Dedifferentiated amniotic fluid mesenchymal stem cell (primary cell): Measurements from ENCODE around the gene ANKLE1.
A peak's percentile ranks its signal among the peaks of the same experiment; 100 is the strongest.

Experiments
- DNase-seq: peaks from one replicate; pipeline ENCODE4 v3.0.0-alpha.2; 2016; ENCODE audit errors: extremely low spot score

The ANKLE1 gene

DNA sequence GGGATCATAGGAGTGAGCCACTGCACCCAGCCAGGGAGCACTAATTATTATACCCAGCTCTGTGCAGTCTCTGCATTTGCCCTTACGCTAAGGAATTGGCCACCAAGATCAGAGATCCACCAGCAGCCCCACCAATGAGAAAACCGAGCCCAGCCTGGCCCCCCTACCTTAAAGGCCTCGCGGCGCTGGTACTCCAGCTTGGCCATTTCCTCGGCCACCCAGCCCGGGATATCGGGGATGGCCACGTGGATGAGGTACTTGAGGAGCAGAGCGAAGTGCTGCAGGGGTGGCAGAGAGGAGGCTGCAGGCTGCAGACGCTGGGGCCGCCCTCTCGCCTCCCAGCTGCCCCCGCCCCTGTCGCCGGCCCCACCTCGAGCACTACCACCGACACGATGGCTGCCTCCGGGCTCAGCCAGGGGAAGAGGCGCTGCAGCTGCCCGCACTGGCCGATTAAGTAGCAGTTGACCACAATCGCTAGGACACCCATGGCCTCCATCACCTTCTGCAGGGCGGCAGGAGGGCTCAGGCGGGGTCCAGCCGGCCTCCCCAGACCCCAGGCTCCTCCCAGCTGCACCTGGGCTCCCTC, 45.5 kb downstream of the ANKLE1 start:
- no peak for DNase-seq

DNA sequence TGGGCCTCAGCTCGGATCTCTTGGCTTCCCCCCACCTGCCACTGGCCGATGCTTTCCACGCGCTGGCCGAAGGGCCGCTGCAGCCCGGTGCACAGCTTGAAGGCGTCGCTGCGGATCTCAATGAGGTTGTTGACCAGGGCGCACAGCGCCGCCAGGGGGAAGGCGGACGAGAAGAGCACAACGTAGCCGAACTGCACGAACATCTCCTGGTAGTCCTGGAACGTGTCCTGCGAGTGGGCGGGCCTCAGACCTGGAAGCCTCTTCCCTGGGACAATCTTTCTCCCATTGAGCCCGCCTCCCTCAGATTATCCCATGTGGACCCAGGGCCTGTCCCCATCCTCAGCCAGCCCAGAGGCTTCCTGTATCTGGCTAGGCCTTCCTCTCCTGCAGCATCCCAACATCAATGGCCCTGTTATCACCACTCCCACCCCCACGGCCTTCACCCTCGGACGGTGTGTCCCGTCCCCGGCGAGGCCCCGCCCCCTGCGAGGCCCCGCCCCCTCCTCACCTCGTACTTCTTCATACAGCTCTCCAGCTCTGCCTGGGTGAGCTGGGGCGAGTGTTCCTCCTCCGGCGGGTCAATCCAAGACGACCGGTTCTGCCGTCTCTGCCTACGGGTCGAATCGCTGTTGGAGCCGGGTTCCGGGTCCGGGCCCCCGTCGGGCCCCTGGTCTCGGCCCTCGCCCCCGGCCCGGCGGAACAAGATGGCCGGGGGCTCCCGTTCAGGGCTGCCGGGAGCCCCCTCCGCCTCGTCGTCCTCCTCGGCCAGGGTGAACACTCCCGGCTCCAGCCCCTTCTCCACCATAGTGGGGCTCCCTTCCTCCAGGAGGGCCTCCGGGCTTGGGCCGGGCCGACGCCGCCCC, 46.2 kb downstream of the ANKLE1 start:
- no peak for DNase-seq

DNA sequence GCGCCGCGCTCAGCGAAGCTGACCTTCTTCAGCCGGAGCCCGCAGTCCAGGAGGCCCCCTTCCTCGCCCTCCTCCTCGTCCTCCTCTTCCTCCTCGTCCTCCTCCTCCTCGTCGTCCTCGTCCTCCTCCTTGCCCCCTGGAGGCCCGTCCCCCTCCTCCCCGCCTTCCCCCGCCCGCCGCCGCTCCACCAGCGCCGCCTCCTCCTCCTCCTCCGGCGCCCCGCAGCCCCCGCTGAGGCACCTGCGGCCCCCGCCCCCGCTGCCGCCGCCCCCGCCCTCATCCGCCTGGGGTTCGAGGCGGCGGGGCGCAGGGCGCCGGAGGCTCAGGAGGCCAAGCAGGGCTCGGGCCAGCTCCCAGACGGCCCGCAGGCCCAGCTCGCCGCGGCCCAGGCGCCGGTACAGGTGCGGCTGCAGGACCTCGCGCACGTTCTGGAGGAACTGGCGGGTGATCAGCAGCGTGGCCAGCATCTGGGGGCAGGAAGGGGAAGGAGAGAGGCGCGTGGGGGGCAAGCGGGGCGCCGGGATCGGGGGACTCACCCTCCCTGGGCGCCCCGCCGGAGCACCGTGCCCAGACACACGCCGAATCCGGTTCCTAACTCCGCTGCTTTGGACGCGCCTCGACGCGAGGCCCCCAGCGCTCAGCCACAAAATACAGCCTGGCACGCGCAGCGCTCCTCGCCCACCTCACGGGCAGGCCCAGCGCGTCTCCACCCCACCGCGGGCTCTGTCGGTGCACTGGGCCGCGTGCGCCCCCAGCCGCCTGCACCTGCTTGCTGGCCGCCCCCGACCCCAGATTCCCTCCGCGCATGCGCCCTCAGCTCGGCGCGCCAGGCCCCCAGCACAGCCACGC, 47.0 kb downstream of the ANKLE1 start:
- DNase-seq: no peak

DNA sequence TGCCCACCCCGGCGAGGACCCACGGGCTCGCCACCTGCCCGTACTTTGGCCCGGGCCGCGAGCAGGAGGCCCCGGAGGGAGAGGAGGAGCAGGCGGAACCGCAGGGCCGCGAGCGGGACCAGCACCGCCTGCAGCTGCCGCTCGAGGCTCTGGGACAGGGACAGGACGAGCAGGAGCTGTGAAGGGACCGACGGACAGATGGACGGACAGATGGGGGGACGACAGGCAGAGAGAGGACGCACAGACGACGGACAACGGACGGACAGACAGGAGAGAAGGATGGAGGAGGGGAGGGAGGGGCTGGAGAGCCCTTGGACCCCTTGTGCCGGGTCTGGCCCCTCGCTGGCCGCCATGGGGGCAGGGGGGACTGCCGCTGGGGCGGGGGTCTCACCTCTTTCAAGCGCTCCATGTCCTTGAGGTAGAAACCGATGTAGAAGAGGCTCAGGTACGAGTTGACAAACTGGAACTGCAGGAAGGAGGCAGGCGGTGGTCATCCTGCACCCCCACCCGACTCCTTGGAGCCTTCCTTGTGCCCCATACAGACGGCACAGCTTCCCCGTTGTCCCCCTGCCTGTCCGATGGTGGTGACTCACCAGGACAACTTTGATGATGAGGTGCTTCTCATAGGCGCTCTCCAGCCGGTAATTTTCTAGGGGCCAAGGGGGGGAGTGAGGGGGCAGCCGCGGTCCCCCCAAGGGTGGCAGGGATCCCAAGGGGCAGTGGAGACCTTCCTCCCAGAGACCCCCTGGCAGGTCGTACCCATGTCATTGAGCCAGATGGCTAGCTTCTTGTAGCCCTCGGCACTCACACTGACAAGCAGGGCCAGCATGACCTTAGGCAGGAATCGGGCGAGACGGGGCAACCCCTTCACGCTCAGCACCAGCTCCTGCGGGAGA, 47.9 kb downstream of the ANKLE1 start:
- DNase-seq: no peak

DNA sequence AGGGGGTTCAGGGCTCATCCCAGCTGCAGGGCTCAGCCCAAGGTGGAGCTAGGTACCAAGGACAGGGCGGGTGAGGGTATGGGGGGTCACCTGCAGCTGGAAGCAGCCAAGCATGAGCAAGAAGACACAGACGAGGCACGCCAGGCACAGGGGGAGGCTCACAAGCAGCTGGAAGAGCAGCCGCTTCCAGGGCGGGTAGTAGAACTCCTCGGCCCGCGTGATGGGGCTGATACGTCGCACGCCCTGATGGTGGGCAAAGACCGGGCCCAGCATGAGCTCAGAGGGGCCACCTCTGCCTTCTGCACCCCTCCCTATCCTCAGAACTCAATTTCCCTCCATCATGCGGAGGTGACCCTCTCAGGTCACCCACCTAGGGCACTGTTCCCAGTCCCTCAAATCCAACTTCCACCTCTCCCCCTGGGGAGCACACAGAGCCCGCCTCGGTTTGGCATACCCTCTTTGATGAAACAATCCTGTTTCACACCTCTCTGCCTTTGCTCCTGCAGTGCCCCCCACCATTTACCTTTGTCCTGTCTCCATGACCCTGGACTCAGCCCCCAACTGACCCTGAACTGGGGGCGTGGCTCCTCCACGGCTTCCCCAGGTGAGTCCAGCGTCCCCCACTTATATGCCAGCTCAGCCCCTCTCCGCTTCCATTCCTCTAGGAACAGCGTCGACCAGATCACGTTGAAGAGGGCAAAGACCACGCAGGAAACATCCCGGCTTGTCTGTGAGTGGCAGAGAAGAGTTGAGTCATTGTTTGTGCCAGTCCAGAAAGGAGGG, 48.8 kb downstream of the ANKLE1 start:
- DNase-seq: no peak

DNA sequence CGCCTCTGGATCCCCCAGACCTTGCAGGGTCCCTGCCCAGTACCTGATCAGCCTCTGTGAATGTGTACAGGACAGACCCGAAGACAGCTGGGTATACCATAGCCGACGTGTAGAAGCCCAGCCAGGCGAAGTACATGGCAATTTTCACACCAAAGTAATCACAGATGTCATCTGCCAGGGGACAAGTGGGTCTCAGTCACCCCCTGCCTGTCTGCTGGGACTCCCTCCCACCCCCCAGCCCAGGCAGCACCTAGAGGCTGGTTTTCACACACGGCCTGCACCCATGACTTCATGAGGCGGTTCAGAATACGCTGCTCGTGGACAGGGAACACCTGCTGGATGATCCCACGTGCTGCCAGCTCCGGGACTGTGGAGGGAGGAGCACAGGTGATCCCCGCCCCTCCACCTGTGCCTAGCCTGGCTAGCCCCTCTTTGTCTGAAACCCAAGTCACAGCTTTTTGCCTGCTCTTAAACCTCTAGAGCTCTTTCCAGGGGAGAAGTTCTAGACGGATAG, 49.4 kb downstream of the ANKLE1 start:
- DNase-seq: no peak

DNA sequence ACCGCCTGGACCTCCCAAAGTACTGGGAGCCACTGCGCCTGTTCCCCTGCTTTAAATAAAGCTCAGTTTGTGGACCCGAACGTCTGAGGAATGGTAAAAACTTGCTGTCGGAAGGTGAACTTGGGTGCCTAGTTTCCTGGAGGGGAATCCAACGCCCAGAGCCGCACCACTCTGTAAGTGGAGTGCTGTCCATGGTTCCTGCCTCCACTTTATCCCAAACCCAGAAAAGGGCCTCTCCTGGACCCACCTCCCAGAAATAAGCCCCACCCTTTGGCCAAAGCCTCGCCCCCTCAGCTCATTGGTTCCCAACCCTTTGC, 50.6 kb downstream of the ANKLE1 start:
- no peak for DNase-seq

DNA sequence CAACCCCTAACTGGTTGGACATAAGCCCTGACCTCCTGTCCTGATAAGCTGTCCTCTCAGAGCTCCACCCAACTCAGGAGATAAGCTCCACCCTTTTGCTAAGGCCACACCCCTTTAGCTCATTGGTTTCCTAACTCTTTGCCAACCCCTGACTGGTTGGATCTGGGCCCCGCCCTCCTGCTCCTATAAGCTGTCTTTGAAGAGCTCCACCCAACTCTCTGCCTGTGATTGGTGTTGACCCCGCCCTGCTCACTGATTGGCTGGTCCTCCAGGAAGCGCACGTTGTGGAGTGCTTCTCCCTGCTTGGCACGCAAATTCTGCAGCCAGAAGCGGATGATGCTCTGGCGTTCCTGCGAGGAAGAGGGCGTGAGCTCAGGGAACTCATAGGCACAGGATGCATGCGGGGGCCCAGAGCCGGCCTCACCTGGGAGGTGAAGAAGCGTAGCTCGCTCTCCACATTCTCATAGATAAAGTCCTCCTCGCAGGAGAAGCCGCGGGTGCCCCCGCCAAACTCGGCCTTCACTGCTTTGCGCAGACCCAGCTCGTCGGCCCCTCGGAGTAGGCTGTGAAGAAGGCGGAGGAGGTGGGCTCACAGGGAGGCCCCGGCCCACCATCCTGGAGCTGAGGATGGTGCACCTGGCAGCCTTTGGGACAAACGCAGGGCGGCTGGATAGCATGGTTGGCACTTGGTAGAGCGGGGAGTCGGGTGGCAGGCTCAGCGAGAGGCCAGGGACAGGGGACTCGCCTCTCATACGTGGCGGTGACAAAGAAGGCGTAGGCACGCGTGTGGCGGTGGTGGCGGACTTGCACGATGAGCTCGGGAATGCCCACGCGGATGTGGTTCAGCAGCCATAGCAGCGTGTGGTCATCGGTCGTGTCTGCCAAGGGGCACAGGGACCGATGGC, 51.2 kb downstream of the ANKLE1 start:
- DNase-seq: no peak

DNA sequence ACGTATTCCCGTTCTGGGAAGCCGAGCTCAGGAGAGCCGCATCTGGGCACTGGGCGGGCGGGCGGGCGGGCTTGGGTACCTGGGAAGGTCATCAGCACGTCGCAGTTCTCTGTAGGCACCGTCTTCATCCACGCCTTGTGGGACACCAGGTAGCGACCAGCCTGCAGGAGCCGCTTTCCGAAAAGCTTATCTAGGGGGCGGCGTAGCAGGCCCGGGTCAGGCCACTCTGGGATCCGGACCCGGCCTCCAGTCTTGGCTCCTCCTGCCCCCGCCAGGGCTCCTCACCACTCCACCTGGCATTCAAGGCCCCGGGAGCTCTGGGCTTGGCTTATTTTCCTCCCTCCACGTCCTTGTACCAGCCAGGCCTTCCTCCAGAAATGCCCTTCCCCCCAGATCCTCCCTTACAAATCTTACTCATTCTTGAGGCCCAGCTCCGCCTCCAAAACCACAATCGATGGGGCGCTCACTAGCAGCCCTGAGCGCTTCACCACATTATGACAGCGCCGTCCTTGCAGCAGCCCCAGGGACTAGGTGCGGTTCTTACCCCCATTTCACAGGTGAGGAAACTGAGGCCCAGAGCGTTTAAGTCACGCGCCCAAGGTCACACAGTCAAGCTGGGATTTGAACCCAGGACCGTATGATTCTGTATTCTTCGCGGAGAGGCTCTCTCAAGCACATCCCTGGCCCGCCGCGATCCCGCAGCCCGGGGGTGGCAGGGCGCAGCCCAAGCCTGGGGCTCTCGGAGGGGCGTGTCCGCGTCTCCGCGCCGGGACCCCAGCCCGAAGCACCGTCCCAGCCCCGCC, 52.1 kb downstream of the ANKLE1 start:
- DNase-seq: peak; percentile 43

DNA sequence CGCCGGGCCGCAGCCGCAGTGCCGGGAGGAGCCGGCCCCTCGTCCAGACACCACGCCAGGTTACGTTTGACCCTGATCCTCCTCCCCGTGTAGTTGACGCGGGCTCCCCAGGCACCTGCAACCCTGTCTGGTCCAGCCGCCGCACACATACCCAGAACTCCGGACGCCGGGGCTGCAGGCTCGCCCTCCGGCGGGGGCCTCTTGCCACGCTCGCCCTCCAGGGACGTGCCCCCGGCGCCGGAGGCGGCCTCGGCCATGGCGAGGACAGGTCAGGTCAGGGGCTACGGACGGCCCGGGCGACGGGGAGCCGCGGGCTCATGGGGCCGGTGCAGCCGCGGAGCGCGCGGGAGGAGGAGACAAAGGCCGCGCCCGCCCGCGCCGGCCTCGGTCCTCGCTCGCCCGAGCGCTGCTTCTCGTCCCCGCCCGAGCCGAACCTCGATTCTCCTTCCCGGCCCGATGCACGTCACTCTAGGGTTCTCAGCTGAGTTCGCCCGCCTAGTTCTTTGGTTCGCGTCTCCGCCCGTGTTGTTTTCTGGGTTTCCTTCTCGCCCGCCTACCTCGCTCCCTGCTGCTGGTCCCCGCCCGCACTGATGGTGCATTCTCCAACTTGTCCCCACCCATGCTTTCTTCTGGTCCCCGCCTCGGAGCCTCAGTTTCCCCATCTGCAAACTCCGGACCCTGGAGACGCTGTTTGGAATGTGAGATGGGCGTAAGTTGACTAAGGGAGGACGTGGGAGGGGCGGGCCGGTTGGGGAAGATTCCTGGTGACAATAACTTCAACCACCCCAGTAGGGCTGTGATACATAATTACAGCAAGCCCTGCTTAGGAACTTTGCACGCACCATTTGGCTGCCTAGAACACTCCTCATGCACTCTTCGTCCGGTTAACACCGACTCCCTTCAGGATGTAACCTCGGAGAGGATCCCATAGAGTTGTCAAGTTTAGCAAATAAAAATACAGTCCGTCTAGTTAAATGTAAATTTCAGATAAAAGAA, 53.0 kb downstream of the ANKLE1 start, which contains the start of gene ANO8:
ANO8 (minus strand) TSS at position 442 of the 996 bp plus-strand sequence; CDS start at position 257, 185 bp downstream.
- peak; percentile 97 for DNase-seq

DNA sequence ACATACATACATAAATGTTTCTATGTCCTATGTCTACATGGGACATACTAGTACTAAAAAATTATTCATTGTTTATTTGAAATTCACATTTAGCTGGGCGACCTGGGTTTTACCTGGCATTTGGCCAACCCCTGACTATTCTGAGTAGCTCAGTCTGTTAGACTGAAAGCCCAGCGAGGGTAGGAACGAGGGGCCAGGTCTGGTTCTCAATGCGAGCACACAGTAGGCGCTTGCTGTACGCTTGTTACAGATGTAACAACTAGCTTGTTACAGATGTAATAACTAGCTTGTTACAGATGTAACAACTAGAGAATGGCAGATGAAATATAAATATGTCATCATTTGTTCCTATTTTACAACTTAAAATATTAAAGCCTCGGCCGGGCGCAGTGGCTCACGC, 53.9 kb downstream of the ANKLE1 start:
- no peak for DNase-seq
